HEK293 (cell line): ENCODE data around the gene SUCLA2.

Experiments
- CTCF ChIA-PET: fragments of 350-600 bp; formaldehyde crosslinking; extraction: SDS; loops from one replicate; lab custom pipeline; 2021; ENCODE audit warnings: antibody characterized with exemption; lab: Yijun Ruan, JAX
- POLR2A ChIA-PET: fragments of 300-600 bp; formaldehyde crosslinking; extraction: SDS; loops from one replicate; lab custom pipeline; 2020; ENCODE audit warnings: antibody characterized with exemption, inconsistent platforms; lab: Yijun Ruan, JAX
- H3K27ac ChIP-seq: fragments of 200-500 bp; sonication (Bioruptor generic); 2 replicates; pipeline ENCODE4 v1.5.1; 2014; ENCODE audit warnings: low read depth, low read length, control low read depth, inconsistent platforms; ENCODE audit errors: extremely low read depth
- H3K36me3 ChIP-seq, 2 experiments: fragments of 200-500 bp in 1 of 2; sonication (Bioruptor generic) in 1 of 2; 1 replicate in 1 of 2; 2 replicates in 1 of 2; pipeline ENCODE4 v1.5.1; 2014 to 2017; ENCODE audit warnings: inconsistent platforms in 2 of 2, low read length in 2 of 2; ENCODE audit not compliant: control insufficient read depth in 2 of 2, insufficient read depth in 1 of 2
- H3K4me1 ChIP-seq: fragments of 200-500 bp; sonication (Bioruptor generic); 2 replicates; pipeline ENCODE4 v1.5.1; 2014; ENCODE audit warnings: mild to moderate bottlenecking, low read length, inconsistent platforms; ENCODE audit not compliant: control insufficient read depth, insufficient read depth
- H3K4me3 ChIP-seq: 2 replicates; pipeline ENCODE4 v1.5.1; 2011; ENCODE audit warnings: low read depth, mild to moderate bottlenecking, control low read depth, low read length, moderate library complexity
- H3K9me3 ChIP-seq: fragments of 200-500 bp; sonication (Bioruptor generic); 2 replicates; pipeline ENCODE4 v1.5.1; 2014; ENCODE audit warnings: low read depth, low read length, inconsistent platforms; ENCODE audit not compliant: control insufficient read depth, insufficient read depth
- HOXA7 ChIP-seq: sonication (generic); formaldehyde crosslinking; IDR thresholded peaks from 2 replicates; pipeline ENCODE4 v1.8.1; 2022; ENCODE audit warnings: missing genetic modification reagents, borderline replicate concordance
- PRDM1 ChIP-seq: fragments of 450-650 bp; formaldehyde crosslinking; IDR thresholded peaks from 2 replicates; pipeline ENCODE4; 2016; ENCODE audit warnings: missing biosample characterization, missing genetic modification characterization
- SALL2 ChIP-seq: fragments of 450-650 bp; formaldehyde crosslinking; IDR thresholded peaks from 2 replicates; pipeline ENCODE4 v1.5.0; 2017; ENCODE audit warnings: missing biosample characterization, mild to moderate bottlenecking, missing genetic modification characterization, borderline replicate concordance
- SETDB1 ChIP-seq: IDR thresholded peaks from one replicate; pipeline ENCODE4 v1.6.1; 2017; ENCODE audit warnings: mild to moderate bottlenecking, low read length, moderate library complexity, mixed read lengths; ENCODE audit not compliant: insufficient read length
- TRIM28 ChIP-seq: IDR thresholded peaks from 2 replicates; pipeline ENCODE4 v1.6.1; 2011; ENCODE audit warnings: low read length, control low read depth, borderline replicate concordance
- ZNF114 ChIP-seq: fragments of 450-650 bp; formaldehyde crosslinking; IDR thresholded peaks from 2 replicates; pipeline ENCODE4 v1.5.0; 2017; ENCODE audit warnings: missing biosample characterization, missing genetic modification characterization
- ZNF132 ChIP-seq: fragments of 450-650 bp; formaldehyde crosslinking; IDR thresholded peaks from 2 replicates; pipeline ENCODE4 v1.5.1; 2017; ENCODE audit warnings: missing biosample characterization, missing genetic modification characterization, borderline replicate concordance
- ZNF18 ChIP-seq: fragments of 450-650 bp; formaldehyde crosslinking; IDR thresholded peaks from 2 replicates; pipeline ENCODE4 v1.5.1; 2016; ENCODE audit warnings: missing biosample characterization, missing genetic modification characterization
- ZNF211 ChIP-seq: fragments of 450-650 bp; formaldehyde crosslinking; IDR thresholded peaks from 2 replicates; pipeline ENCODE4 v1.5.1; 2016; ENCODE audit warnings: low read depth, missing biosample characterization, missing genetic modification characterization
- ZNF221 ChIP-seq: fragments of 450-650 bp; formaldehyde crosslinking; IDR thresholded peaks from 2 replicates; pipeline ENCODE4 v1.5.1; 2017; ENCODE audit warnings: missing biosample characterization, missing genetic modification characterization, borderline replicate concordance
- ZNF350 ChIP-seq: fragments of 450-650 bp; formaldehyde crosslinking; IDR thresholded peaks from 2 replicates; pipeline ENCODE4 v1.5.0; 2017; ENCODE audit warnings: missing biosample characterization, mild to moderate bottlenecking, missing genetic modification characterization
- ZNF391 ChIP-seq: fragments of 450-650 bp; formaldehyde crosslinking; IDR thresholded peaks from 2 replicates; pipeline ENCODE4 v1.5.1; 2016; ENCODE audit warnings: low read depth, missing biosample characterization, missing genetic modification characterization, borderline replicate concordance
- ZNF555 ChIP-seq: fragments of 450-650 bp; formaldehyde crosslinking; conservative IDR thresholded peaks from 2 replicates; pipeline ENCODE4 v1.5.1; 2017; ENCODE audit warnings: missing biosample characterization, mild to moderate bottlenecking, missing genetic modification characterization, inconsistent platforms
- ZNF596 ChIP-seq: fragments of 450-650 bp; IDR thresholded peaks from 2 replicates; pipeline ENCODE4 v1.5.0; 2018; ENCODE audit warnings: missing biosample characterization, mild to moderate bottlenecking, missing genetic modification characterization, moderate library complexity
- ZNF658 ChIP-seq: fragments of 450-650 bp; formaldehyde crosslinking; IDR thresholded peaks from 2 replicates; pipeline ENCODE4; 2016; ENCODE audit warnings: missing biosample characterization, missing genetic modification characterization
- ZNF660 ChIP-seq: fragments of 450-650 bp; IDR thresholded peaks from 2 replicates; pipeline ENCODE4 v1.5.1; 2018; ENCODE audit warnings: missing biosample characterization, mild to moderate bottlenecking, missing genetic modification characterization
- ZNF701 ChIP-seq: fragments of 450-650 bp; formaldehyde crosslinking; IDR thresholded peaks from 2 replicates; pipeline ENCODE4 v1.5.1; 2016; ENCODE audit warnings: missing biosample characterization, missing genetic modification characterization
- TF ChIP-seq, protein P1 (sequence below): IDR thresholded peaks from 2 replicates; pipeline ENCODE4 v1.6.1; 2011; ENCODE audit warnings: mild to moderate bottlenecking, low read depth, low read length, borderline replicate concordance
- TF ChIP-seq, protein P2 (sequence below): fragments of 450-650 bp; formaldehyde crosslinking; IDR thresholded peaks from 2 replicates; pipeline ENCODE4 v1.5.1; 2016; ENCODE audit warnings: missing biosample characterization, missing genetic modification characterization
- TF ChIP-seq, protein P3 (sequence below): fragments of 450-650 bp; formaldehyde crosslinking; IDR thresholded peaks from 2 replicates; pipeline ENCODE4 v1.5.1; 2016; ENCODE audit warnings: missing biosample characterization, missing genetic modification characterization
- TF ChIP-seq, protein P4 (sequence below): fragments of 450-650 bp; formaldehyde crosslinking; conservative IDR thresholded peaks from 2 replicates; pipeline ENCODE4 v1.5.1; 2016; ENCODE audit warnings: low read depth, missing biosample characterization, missing genetic modification characterization

SUCLA2 gene

GRCh38 chr13:47962237-47962636 is 38.8 kb downstream of the SUCLA2 start:
- Histone ChIP-seq H3K4me1 (no peaks in the 10 kb centered on the region), H3K9me3 (no peaks in the 10 kb centered on the region), H3K27ac (no peak overlapping the region), H3K36me3 (peaks cover 21 to 63% of the 10 kb centered on the region in 2 experiments), H3K4me3 (no peak overlapping the region)
- ChIA-PET CTCF (interaction anchor here (0.7 kb wide), 1 partner anchor 1703 kb away, joined by 4 read pairs; no protein-coding TSS in a partner anchor), POLR2A (no interaction called here)
- TF ChIP-seq PRDM1 (tag by site-specific recombination) (no peak), ZNF555 (no peak), ZNF211 (tag by site-specific recombination) (no peak), ZNF132 (no peak), SALL2 (tag by site-specific recombination) (no peak), ZNF391 (no peak), ZNF658 (no peak)
- TF ChIP-seq, protein P1, sequence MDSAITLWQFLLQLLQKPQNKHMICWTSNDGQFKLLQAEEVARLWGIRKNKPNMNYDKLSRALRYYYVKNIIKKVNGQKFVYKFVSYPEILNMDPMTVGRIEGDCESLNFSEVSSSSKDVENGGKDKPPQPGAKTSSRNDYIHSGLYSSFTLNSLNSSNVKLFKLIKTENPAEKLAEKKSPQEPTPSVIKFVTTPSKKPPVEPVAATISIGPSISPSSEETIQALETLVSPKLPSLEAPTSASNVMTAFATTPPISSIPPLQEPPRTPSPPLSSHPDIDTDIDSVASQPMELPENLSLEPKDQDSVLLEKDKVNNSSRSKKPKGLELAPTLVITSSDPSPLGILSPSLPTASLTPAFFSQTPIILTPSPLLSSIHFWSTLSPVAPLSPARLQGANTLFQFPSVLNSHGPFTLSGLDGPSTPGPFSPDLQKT: no peak

GRCh38 chr13:47959468-47960247 is 41.4 kb downstream of the SUCLA2 start:
- Histone ChIP-seq H3K4me1 (no peaks in the 10 kb centered on the region), H3K9me3 (no peaks in the 10 kb centered on the region), H3K36me3 (peaks cover 17 to 66% of the 10 kb centered on the region in 2 experiments; a peak in 2 of 3 replicates), H3K4me3 (no peak overlapping the region), H3K27ac (no peak overlapping the region)
- ChIA-PET CTCF (no interaction called here), POLR2A (no interaction called here)
- TF ChIP-seq SETDB1 (peak; percentile 92), TRIM28 (peak; percentile 66; the same call in 1 of the 2 replicates), ZNF221 (tag by site-specific recombination) (no peak), ZNF660 (tag by site-specific recombination) (no peak), HOXA7 (no peak), SALL2 (tag by site-specific recombination) (no peak), ZNF596 (tag by site-specific recombination) (no peak), ZNF350 (tag by site-specific recombination) (no peak), ZNF701 (tag by site-specific recombination) (no peak), ZNF114 (tag by site-specific recombination) (no peak), ZNF18 (tag by site-specific recombination) (no peak)
- TF ChIP-seq, protein P1: no peak
- TF ChIP-seq, protein P2, sequence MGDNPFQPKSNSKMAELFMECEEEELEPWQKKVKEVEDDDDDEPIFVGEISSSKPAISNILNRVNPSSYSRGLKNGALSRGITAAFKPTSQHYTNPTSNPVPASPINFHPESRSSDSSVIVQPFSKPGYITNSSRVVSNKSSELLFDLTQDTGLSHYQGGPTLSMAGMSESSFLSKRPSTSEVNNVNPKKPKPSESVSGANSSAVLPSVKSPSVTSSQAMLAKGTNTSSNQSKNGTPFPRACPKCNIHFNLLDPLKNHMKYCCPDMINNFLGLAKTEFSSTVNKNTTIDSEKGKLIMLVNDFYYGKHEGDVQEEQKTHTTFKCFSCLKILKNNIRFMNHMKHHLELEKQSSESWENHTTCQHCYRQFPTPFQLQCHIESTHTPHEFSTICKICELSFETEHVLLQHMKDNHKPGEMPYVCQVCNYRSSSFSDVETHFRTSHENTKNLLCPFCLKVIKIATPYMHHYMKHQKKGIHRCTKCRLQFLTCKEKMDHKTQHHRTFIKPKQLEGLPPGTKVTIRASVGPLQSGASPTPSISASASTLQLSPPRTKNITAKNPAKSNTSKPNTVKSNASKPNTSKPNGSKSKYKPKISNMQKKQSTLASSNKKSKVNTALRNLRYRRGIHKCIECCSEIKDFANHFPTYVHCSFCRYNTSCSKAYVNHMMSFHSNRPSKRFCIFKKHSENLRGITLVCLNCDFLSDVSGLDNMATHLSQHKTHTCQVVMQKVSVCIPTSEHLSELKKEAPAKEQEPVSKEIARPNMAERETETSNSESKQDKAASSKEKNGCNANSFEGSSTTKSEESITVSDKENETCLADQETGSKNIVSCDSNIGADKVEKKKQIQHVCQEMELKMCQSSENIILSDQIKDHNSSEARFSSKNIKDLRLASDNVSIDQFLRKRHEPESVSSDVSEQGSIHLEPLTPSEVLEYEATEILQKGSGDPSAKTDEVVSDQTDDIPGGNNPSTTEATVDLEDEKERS: peak; percentile 81; the same call in 1 of the 2 replicates
- TF ChIP-seq, protein P3, sequence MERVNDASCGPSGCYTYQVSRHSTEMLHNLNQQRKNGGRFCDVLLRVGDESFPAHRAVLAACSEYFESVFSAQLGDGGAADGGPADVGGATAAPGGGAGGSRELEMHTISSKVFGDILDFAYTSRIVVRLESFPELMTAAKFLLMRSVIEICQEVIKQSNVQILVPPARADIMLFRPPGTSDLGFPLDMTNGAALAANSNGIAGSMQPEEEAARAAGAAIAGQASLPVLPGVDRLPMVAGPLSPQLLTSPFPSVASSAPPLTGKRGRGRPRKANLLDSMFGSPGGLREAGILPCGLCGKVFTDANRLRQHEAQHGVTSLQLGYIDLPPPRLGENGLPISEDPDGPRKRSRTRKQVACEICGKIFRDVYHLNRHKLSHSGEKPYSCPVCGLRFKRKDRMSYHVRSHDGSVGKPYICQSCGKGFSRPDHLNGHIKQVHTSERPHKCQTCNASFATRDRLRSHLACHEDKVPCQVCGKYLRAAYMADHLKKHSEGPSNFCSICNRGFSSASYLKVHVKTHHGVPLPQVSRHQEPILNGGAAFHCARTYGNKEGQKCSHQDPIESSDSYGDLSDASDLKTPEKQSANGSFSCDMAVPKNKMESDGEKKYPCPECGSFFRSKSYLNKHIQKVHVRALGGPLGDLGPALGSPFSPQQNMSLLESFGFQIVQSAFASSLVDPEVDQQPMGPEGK (tag by site-specific recombination): no peak
- TF ChIP-seq, protein P4, sequence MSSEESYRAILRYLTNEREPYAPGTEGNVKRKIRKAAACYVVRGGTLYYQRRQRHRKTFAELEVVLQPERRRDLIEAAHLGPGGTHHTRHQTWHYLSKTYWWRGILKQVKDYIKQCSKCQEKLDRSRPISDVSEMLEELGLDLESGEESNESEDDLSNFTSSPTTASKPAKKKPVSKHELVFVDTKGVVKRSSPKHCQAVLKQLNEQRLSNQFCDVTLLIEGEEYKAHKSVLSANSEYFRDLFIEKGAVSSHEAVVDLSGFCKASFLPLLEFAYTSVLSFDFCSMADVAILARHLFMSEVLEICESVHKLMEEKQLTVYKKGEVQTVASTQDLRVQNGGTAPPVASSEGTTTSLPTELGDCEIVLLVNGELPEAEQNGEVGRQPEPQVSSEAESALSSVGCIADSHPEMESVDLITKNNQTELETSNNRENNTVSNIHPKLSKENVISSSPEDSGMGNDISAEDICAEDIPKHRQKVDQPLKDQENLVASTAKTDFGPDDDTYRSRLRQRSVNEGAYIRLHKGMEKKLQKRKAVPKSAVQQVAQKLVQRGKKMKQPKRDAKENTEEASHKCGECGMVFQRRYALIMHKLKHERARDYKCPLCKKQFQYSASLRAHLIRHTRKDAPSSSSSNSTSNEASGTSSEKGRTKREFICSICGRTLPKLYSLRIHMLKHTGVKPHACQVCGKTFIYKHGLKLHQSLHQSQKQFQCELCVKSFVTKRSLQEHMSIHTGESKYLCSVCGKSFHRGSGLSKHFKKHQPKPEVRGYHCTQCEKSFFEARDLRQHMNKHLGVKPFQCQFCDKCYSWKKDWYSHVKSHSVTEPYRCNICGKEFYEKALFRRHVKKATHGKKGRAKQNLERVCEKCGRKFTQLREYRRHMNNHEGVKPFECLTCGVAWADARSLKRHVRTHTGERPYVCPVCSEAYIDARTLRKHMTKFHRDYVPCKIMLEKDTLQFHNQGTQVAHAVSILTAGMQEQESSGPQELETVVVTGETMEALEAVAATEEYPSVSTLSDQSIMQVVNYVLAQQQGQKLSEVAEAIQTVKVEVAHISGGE (tag by site-specific recombination): no peak
